CD4-positive, alpha-beta T cell (primary cell): Measurements from ENCODE around the gene CADPS. TPM values are rescaled to one million over a fixed set of nuclear protein-coding genes. Genes with fewer than 3 reads are reported as not detected.

ENCODE experiments used
- ATAC-seq: fragments of 200-7000 bp; cut with Tn5 transposase; one replicate; pipeline ENCODE4 v1.10.0; 2022; ENCODE audit warnings: mild to moderate bottlenecking; ENCODE audit not compliant: poor library complexity
- CTCF ChIA-PET: fragments of 350-600 bp; sonication (Branson Sonifier 250); formaldehyde crosslinking; loops from one replicate; lab custom pipeline; 2021; ENCODE audit warnings: antibody characterized with exemption, inconsistent platforms; lab: Charles Lee
- POLR2A ChIA-PET: fragments of 350-600 bp; sonication (Branson Sonifier 250); formaldehyde crosslinking; loops from one replicate; lab custom pipeline; 2021; ENCODE audit warnings: antibody characterized with exemption, inconsistent platforms; lab: Charles Lee
- DNase-seq, 14 experiments: peaks; one replicate each; pipeline ENCODE4 v3.0.0-alpha.2; 2013 to 2020; ENCODE audit warnings: mixed read lengths in 2 of 14
- H3K27ac ChIP-seq, 2 donors: one replicate each; pipeline versions ENCODE4 v1.5.1 to v1.7.0; 2013; ENCODE audit warnings: low read length in 2 of 2, low read depth in 1 of 2, mild to moderate bottlenecking in 1 of 2
- H3K27me3 ChIP-seq, 2 experiments: 1 replicate in 1 of 2; 2 replicates in 1 of 2; pipeline versions ENCODE4 v1.6.1 to v1.7.0; 2013; ENCODE audit warnings: low read length in 2 of 2, control low read depth in 1 of 2, mild to moderate bottlenecking in 1 of 2, moderate library complexity in 1 of 2; ENCODE audit not compliant: insufficient read depth in 2 of 2, control insufficient read depth in 1 of 2
- H3K36me3 ChIP-seq: one replicate; pipeline ENCODE4 v1.6.1; 2013; ENCODE audit warnings: low read length, control low read depth; ENCODE audit not compliant: insufficient read depth
- H3K4me1 ChIP-seq: one replicate; pipeline ENCODE4 v1.6.1; 2013; ENCODE audit warnings: low read length, control low read depth; ENCODE audit not compliant: insufficient read depth
- H3K4me3 ChIP-seq: one replicate; pipeline ENCODE4 v1.5.1; 2013; ENCODE audit warnings: mild to moderate bottlenecking, low read length, moderate library complexity
- H3K9me3 ChIP-seq, 2 experiments: 1 replicate in 1 of 2; 2 replicates in 1 of 2; pipeline versions ENCODE4 v1.6.1 to v1.7.0; 2013; ENCODE audit warnings: low read length in 2 of 2, mild to moderate bottlenecking in 2 of 2, control low read depth in 1 of 2, moderate library complexity in 1 of 2; ENCODE audit not compliant: control insufficient read depth in 1 of 2, insufficient read depth in 1 of 2
- H3K27ac Mint-ChIP-seq: one replicate; pipeline ENCODE4 v1.8.0; 2020; ENCODE audit warnings: mixed read lengths
- H3K27me3 Mint-ChIP-seq: one replicate; pipeline ENCODE4 v1.8.0; 2021; ENCODE audit warnings: mixed read lengths
- H3K36me3 Mint-ChIP-seq: one replicate; pipeline ENCODE4 v1.8.0; 2021; ENCODE audit warnings: low read depth, mixed read lengths
- H3K4me1 Mint-ChIP-seq: one replicate; pipeline ENCODE4 v1.8.0; 2021; ENCODE audit warnings: low read depth, mixed read lengths
- H3K4me3 Mint-ChIP-seq: one replicate; pipeline ENCODE4 v1.8.0; 2020; ENCODE audit warnings: mild to moderate bottlenecking, mixed read lengths
- H3K9me3 Mint-ChIP-seq: one replicate; pipeline ENCODE4 v1.8.0; 2020; ENCODE audit warnings: mixed read lengths
- intact Hi-C, 2 experiments: fragments of 100-400 bp; cut with DNase I in 1 of 2; cut with micrococcal nuclease in 1 of 2; formaldehyde crosslinking; loops; one replicate each; pipeline versions ENCODE4 v1.15.1 to v1.9.0; 2023 to 2025; cut with DNase I, micrococcal nuclease
- total RNA-seq, 174 experiments: library from RNA in 2 of 174; stranded (reverse) in 2 of 174; gene quantifications; one replicate each; pipeline ENCODE4 v1.2.3 and lab custom pipeline; 2021 to 2026
- TF ChIP-seq, protein P1 (sequence below): fragments of 200-600 bp; IDR thresholded peaks from one replicate; pipeline ENCODE4 v1.8.0; 2022; ENCODE audit warnings: antibody characterized with exemption, mild to moderate bottlenecking

The CADPS gene
- total RNA-seq, 2 experiments from 2014 or later: not detected

DNA sequence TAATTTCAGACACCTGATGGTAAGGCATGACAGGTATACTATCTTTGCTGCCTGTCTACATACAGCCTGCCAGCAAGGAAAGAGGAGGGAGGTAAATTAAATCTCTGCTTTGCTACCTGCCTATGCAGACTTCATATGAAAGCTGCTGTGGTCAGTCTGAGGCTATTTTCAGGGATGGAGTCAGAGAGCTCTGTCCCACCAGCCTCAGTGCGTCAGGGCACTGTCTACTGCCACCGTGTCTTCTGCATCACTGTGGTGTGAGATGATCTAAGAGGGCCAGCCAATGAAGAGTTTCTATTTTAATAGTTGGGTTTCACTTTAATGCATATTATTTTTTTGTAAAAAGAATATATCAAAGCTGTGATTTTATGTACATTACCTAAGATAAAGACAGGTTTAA, 125.6 kb downstream of the CADPS start:
- intact Hi-C loops: no loop called here
- H3K4me3 ChIP-seq: no peak overlapping the region
- TF ChIP-seq, protein P1, sequence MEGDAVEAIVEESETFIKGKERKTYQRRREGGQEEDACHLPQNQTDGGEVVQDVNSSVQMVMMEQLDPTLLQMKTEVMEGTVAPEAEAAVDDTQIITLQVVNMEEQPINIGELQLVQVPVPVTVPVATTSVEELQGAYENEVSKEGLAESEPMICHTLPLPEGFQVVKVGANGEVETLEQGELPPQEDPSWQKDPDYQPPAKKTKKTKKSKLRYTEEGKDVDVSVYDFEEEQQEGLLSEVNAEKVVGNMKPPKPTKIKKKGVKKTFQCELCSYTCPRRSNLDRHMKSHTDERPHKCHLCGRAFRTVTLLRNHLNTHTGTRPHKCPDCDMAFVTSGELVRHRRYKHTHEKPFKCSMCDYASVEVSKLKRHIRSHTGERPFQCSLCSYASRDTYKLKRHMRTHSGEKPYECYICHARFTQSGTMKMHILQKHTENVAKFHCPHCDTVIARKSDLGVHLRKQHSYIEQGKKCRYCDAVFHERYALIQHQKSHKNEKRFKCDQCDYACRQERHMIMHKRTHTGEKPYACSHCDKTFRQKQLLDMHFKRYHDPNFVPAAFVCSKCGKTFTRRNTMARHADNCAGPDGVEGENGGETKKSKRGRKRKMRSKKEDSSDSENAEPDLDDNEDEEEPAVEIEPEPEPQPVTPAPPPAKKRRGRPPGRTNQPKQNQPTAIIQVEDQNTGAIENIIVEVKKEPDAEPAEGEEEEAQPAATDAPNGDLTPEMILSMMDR: no peak

GRCh38 chr3:62749130-62749529, 126.1 kb downstream of the CADPS start:
- DNase-seq (no peak), ATAC-seq (no peak)
- Histone ChIP-seq H3K27me3 (no peaks in the 10 kb centered on the region), H3K9me3 (peaks cover 0 to 5% of the 10 kb centered on the region in 2 experiments), H3K36me3 (no peaks in the 10 kb centered on the region), H3K27ac (no peak overlapping the region), H3K4me1 (no peaks in the 10 kb centered on the region), H3K4me3 (no peak overlapping the region)
- ChIA-PET CTCF (no interaction called here), POLR2A (no interaction called here)
- Mint-ChIP-seq H3K4me3 (no peak overlapping the region), H3K27me3 (no peaks in the 10 kb centered on the region), H3K36me3 (no peaks in the 10 kb centered on the region), H3K9me3 (no peaks in the 10 kb centered on the region), H3K4me1 (no peaks in the 10 kb centered on the region), H3K27ac (no peak overlapping the region)
- intact Hi-C loops: no loop called here
- TF ChIP-seq, protein P1: no peak

More for the DNA sequence above, 125.6 kb downstream of the CADPS start:
- no peaks in the 10 kb centered on the region for H3K9me3 Mint-ChIP-seq
- no peaks in the 10 kb centered on the region for H3K36me3 Mint-ChIP-seq
- ATAC-seq (no peak), DNase-seq (no peak)
- no peak overlapping the region for H3K4me3 Mint-ChIP-seq
- H3K27me3 ChIP-seq: no peaks in the 10 kb centered on the region
- POLR2A ChIA-PET: interaction anchor here (0.6 kb wide), 1 partner anchor 236 kb away, joined by 3 read pairs; no protein-coding TSS in a partner anchor
- peaks cover 0 to 5% of the 10 kb centered on the region in 2 experiments for H3K9me3 ChIP-seq
- CTCF ChIA-PET: no interaction called here
- H3K27ac ChIP-seq: no peak overlapping the region
- H3K36me3 ChIP-seq: no peaks in the 10 kb centered on the region
- H3K4me1 ChIP-seq: no peaks in the 10 kb centered on the region
- no peaks in the 10 kb centered on the region for H3K27me3 Mint-ChIP-seq
- H3K4me1 Mint-ChIP-seq: no peaks in the 10 kb centered on the region
- no peak overlapping the region for H3K27ac Mint-ChIP-seq

GRCh38 chr3:62737449-62737848, 137.8 kb downstream of the CADPS start:
- DNase-seq (no peak), ATAC-seq (no peak)
- ChIA-PET CTCF (no interaction called here), POLR2A (no interaction called here)
- H3K4me3 Mint-ChIP-seq: no peak overlapping the region
- TF ChIP-seq, protein P1: no peak
- peaks cover 2% of the 10 kb centered on the region for H3K9me3 Mint-ChIP-seq
- Histone ChIP-seq H3K27ac (no peak overlapping the region), H3K4me3 (no peak overlapping the region), H3K27me3 (no peaks in the 10 kb centered on the region), H3K4me1 (no peaks in the 10 kb centered on the region), H3K9me3 (no peaks in the 10 kb centered on the region), H3K36me3 (no peaks in the 10 kb centered on the region)
- no peaks in the 10 kb centered on the region for H3K27me3 Mint-ChIP-seq
- H3K27ac Mint-ChIP-seq: no peak overlapping the region
- intact Hi-C loops: no loop called here
- no peaks in the 10 kb centered on the region for H3K36me3 Mint-ChIP-seq
- H3K4me1 Mint-ChIP-seq: no peaks in the 10 kb centered on the region
